HL-60/S4 (cell line): ENCODE data around the gene DENND1A.
"Not testable (repeated sequence)": the region's sequence is repeated elsewhere in the genome, so short reads cannot be mapped to it uniquely, and the experiment has no call there.

Experiments
- in situ Hi-C: fragments of 300-500 bp; cut with MboI; formaldehyde crosslinking; loops from 2 replicates; pipeline ENCODE4 v1.14.3; 2022; ENCODE audit warnings: low sequenced_read_pairs

Gene DENND1A

GRCh38 chr9:123407217-123407851 is 522.6 kb downstream of the DENND1A start:
- in situ Hi-C loops, result no loop called here

- in situ Hi-C loops, result no loop called here
Measured at GRCh38 chr9:123406691-123407216, 523.2 kb downstream of the DENND1A start.

- in situ Hi-C loops, result no loop called here
Measured at GRCh38 chr9:123406016-123406415, 523.9 kb downstream of the DENND1A start.

GRCh38 chr9:123402981-123403509 is 526.9 kb downstream of the DENND1A start:
- in situ Hi-C loops, result no loop called here

- in situ Hi-C loops, result no loop called here
Measured at GRCh38 chr9:123401879-123402513, 527.9 kb downstream of the DENND1A start.

- in situ Hi-C loops, result no loop called here
Measured at GRCh38 chr9:123400926-123401503, 528.9 kb downstream of the DENND1A start.

- in situ Hi-C loops, result no loop called here
Measured at GRCh38 chr9:123399803-123400378, 530.0 kb downstream of the DENND1A start.

- in situ Hi-C loops, result not testable (repeated sequence)
Measured at GRCh38 chr9:123398938-123399337, 531.0 kb downstream of the DENND1A start.

- in situ Hi-C loops, result no loop called here
Measured at GRCh38 chr9:123397975-123398374, 532.0 kb downstream of the DENND1A start.

- in situ Hi-C loops, result no loop called here
Measured at GRCh38 chr9:123395689-123396511, 534.0 kb downstream of the DENND1A start.

- in situ Hi-C loops, result no loop called here
Measured at GRCh38 chr9:123395276-123395688, 534.6 kb downstream of the DENND1A start.

- in situ Hi-C loops, result no loop called here
Measured at GRCh38 chr9:123394291-123395235, 535.4 kb downstream of the DENND1A start.

- in situ Hi-C loops, result no loop called here
Measured at GRCh38 chr9:123392802-123393201, 537.1 kb downstream of the DENND1A start.

GRCh38 chr9:123391946-123392345 is 538.0 kb downstream of the DENND1A start:
- in situ Hi-C loops, result no loop called here

GRCh38 chr9:123391233-123391632 is 538.7 kb downstream of the DENND1A start:
- in situ Hi-C loops, result no loop called here

- in situ Hi-C loops, result no loop called here
Measured at GRCh38 chr9:123390337-123391135, 539.4 kb downstream of the DENND1A start.

- in situ Hi-C loops, result no loop called here
Measured at GRCh38 chr9:123389698-123390097, 540.2 kb downstream of the DENND1A start.

- in situ Hi-C loops, result no loop called here
Measured at GRCh38 chr9:123389070-123389469, 540.9 kb downstream of the DENND1A start.

- in situ Hi-C loops, result no loop called here
Measured at GRCh38 chr9:123387686-123388085, 542.2 kb downstream of the DENND1A start.
